ENCODE results near the gene SFT2D3.

The SFT2D3 gene

GRCh38 chr2:127722807-127723206 is 21.5 kb downstream of the SFT2D3 start:
- Histone ChIP-seq H3K27ac (ENCODE audit: insufficient read depth, low read length, poor library complexity, severe bottlenecking) (no peak overlapping the region), H3K36me3 (ENCODE audit: control insufficient read depth, insufficient read depth, low read length) (peaks cover 50% of the 10 kb centered on the region), H3K27me3 (replicated peaks; ENCODE audit: control insufficient read depth, insufficient read depth, low read length, poor library complexity, severe bottlenecking) (no peaks in the 10 kb centered on the region), H3K9me3 (ENCODE audit: control insufficient read depth, low read length) (no peaks in the 10 kb centered on the region), H3K4me3 (ENCODE audit: insufficient read depth, low read depth, low read length, poor library complexity, severe bottlenecking) (no peak overlapping the region), H3K4me1 (ENCODE audit: control insufficient read depth, insufficient read depth, low read length, poor library complexity, severe bottlenecking) (no peaks in the 10 kb centered on the region)
- DNase-seq, result no peak

GRCh38 chr2:127726158-127726880 is 25.0 kb downstream of the SFT2D3 start:
- Histone ChIP-seq H3K36me3 (ENCODE audit: control insufficient read depth, insufficient read depth, low read length) (peaks cover 19% of the 10 kb centered on the region), H3K4me1 (ENCODE audit: control insufficient read depth, insufficient read depth, low read length, poor library complexity, severe bottlenecking) (no peaks in the 10 kb centered on the region), H3K27ac (ENCODE audit: insufficient read depth, low read length, poor library complexity, severe bottlenecking) (no peak overlapping the region), H3K4me3 (ENCODE audit: insufficient read depth, low read depth, low read length, poor library complexity, severe bottlenecking) (no peak overlapping the region), H3K27me3 (replicated peaks; ENCODE audit: control insufficient read depth, insufficient read depth, low read length, poor library complexity, severe bottlenecking) (no peaks in the 10 kb centered on the region), H3K9me3 (ENCODE audit: control insufficient read depth, low read length) (no peaks in the 10 kb centered on the region)
- no peak for DNase-seq

- H3K27ac ChIP-seq (ENCODE audit: insufficient read depth, low read length, poor library complexity, severe bottlenecking), result no peak overlapping the region
These were observed 32.0 kb downstream of the SFT2D3 start for GRCh38 chr2:127733113-127733815.

GRCh38 chr2:127733816-127734537 is 32.7 kb downstream of the SFT2D3 start:
- no peaks in the 10 kb centered on the region for H3K9me3 ChIP-seq (ENCODE audit: control insufficient read depth, low read length)
- H3K27me3 ChIP-seq (replicated peaks; ENCODE audit: control insufficient read depth, insufficient read depth, low read length, poor library complexity, severe bottlenecking), result no peaks in the 10 kb centered on the region
- H3K4me1 ChIP-seq (ENCODE audit: control insufficient read depth, insufficient read depth, low read length, poor library complexity, severe bottlenecking), result no peaks in the 10 kb centered on the region
- H3K4me3 ChIP-seq (ENCODE audit: insufficient read depth, low read depth, low read length, poor library complexity, severe bottlenecking), result no peak overlapping the region
- no peak overlapping the region for H3K27ac ChIP-seq (ENCODE audit: insufficient read depth, low read length, poor library complexity, severe bottlenecking)
- no peak for DNase-seq
- no peaks in the 10 kb centered on the region for H3K36me3 ChIP-seq (ENCODE audit: control insufficient read depth, insufficient read depth, low read length)

More at GRCh38 chr2:127733113-127733815, 32.0 kb downstream of the SFT2D3 start:
- no peaks in the 10 kb centered on the region for H3K27me3 ChIP-seq (replicated peaks; ENCODE audit: control insufficient read depth, insufficient read depth, low read length, poor library complexity, severe bottlenecking)
- no peaks in the 10 kb centered on the region for H3K36me3 ChIP-seq (ENCODE audit: control insufficient read depth, insufficient read depth, low read length)
- H3K4me1 ChIP-seq (ENCODE audit: control insufficient read depth, insufficient read depth, low read length, poor library complexity, severe bottlenecking), result no peaks in the 10 kb centered on the region
- DNase-seq, result no peak
- no peak overlapping the region for H3K4me3 ChIP-seq (ENCODE audit: insufficient read depth, low read depth, low read length, poor library complexity, severe bottlenecking)
- H3K9me3 ChIP-seq (ENCODE audit: control insufficient read depth, low read length), result no peaks in the 10 kb centered on the region

GRCh38 chr2:127735044-127735443 is 33.7 kb downstream of the SFT2D3 start:
- H3K4me3 ChIP-seq (ENCODE audit: insufficient read depth, low read depth, low read length, poor library complexity, severe bottlenecking), result no peak overlapping the region

GRCh38 chr2:127735537-127736399 is 34.5 kb downstream of the SFT2D3 start:
- Histone ChIP-seq H3K27ac (ENCODE audit: insufficient read depth, low read length, poor library complexity, severe bottlenecking) (no peak overlapping the region), H3K4me3 (ENCODE audit: insufficient read depth, low read depth, low read length, poor library complexity, severe bottlenecking) (no peak overlapping the region), H3K9me3 (ENCODE audit: control insufficient read depth, low read length) (no peaks in the 10 kb centered on the region), H3K36me3 (ENCODE audit: control insufficient read depth, insufficient read depth, low read length) (no peaks in the 10 kb centered on the region), H3K4me1 (ENCODE audit: control insufficient read depth, insufficient read depth, low read length, poor library complexity, severe bottlenecking) (no peaks in the 10 kb centered on the region), H3K27me3 (replicated peaks; ENCODE audit: control insufficient read depth, insufficient read depth, low read length, poor library complexity, severe bottlenecking) (no peaks in the 10 kb centered on the region)
- no peak for DNase-seq

More at GRCh38 chr2:127735044-127735443, 33.7 kb downstream of the SFT2D3 start:
- no peaks in the 10 kb centered on the region for H3K36me3 ChIP-seq (ENCODE audit: control insufficient read depth, insufficient read depth, low read length)
- no peak for DNase-seq
- no peaks in the 10 kb centered on the region for H3K9me3 ChIP-seq (ENCODE audit: control insufficient read depth, low read length)
- no peak overlapping the region for H3K27ac ChIP-seq (ENCODE audit: insufficient read depth, low read length, poor library complexity, severe bottlenecking)
- no peaks in the 10 kb centered on the region for H3K27me3 ChIP-seq (replicated peaks; ENCODE audit: control insufficient read depth, insufficient read depth, low read length, poor library complexity, severe bottlenecking)
- H3K4me1 ChIP-seq (ENCODE audit: control insufficient read depth, insufficient read depth, low read length, poor library complexity, severe bottlenecking), result no peaks in the 10 kb centered on the region

- H3K27ac ChIP-seq (ENCODE audit: insufficient read depth, low read length, poor library complexity, severe bottlenecking), result no peak overlapping the region
- H3K4me3 ChIP-seq (ENCODE audit: insufficient read depth, low read depth, low read length, poor library complexity, severe bottlenecking), result no peak overlapping the region
- no peaks in the 10 kb centered on the region for H3K36me3 ChIP-seq (ENCODE audit: control insufficient read depth, insufficient read depth, low read length)
- no peaks in the 10 kb centered on the region for H3K27me3 ChIP-seq (replicated peaks; ENCODE audit: control insufficient read depth, insufficient read depth, low read length, poor library complexity, severe bottlenecking)
- no peak for DNase-seq
- no peaks in the 10 kb centered on the region for H3K9me3 ChIP-seq (ENCODE audit: control insufficient read depth, low read length)
- H3K4me1 ChIP-seq (ENCODE audit: control insufficient read depth, insufficient read depth, low read length, poor library complexity, severe bottlenecking), result no peaks in the 10 kb centered on the region
These were observed 36.6 kb downstream of the SFT2D3 start for GRCh38 chr2:127737892-127738291.

GRCh38 chr2:127739800-127740199 is 38.5 kb downstream of the SFT2D3 start:
- Histone ChIP-seq H3K4me1 (ENCODE audit: control insufficient read depth, insufficient read depth, low read length, poor library complexity, severe bottlenecking) (no peaks in the 10 kb centered on the region), H3K4me3 (ENCODE audit: insufficient read depth, low read depth, low read length, poor library complexity, severe bottlenecking) (no peak overlapping the region), H3K9me3 (ENCODE audit: control insufficient read depth, low read length) (no peaks in the 10 kb centered on the region), H3K27me3 (replicated peaks; ENCODE audit: control insufficient read depth, insufficient read depth, low read length, poor library complexity, severe bottlenecking) (no peaks in the 10 kb centered on the region), H3K27ac (ENCODE audit: insufficient read depth, low read length, poor library complexity, severe bottlenecking) (no peak overlapping the region), H3K36me3 (ENCODE audit: control insufficient read depth, insufficient read depth, low read length) (no peaks in the 10 kb centered on the region)
- no peak for DNase-seq

GRCh38 chr2:127740665-127741288 is 39.5 kb downstream of the SFT2D3 start:
- Histone ChIP-seq H3K9me3 (ENCODE audit: control insufficient read depth, low read length) (no peaks in the 10 kb centered on the region), H3K4me3 (ENCODE audit: insufficient read depth, low read depth, low read length, poor library complexity, severe bottlenecking) (no peak overlapping the region), H3K27ac (ENCODE audit: insufficient read depth, low read length, poor library complexity, severe bottlenecking) (no peak overlapping the region), H3K27me3 (replicated peaks; ENCODE audit: control insufficient read depth, insufficient read depth, low read length, poor library complexity, severe bottlenecking) (no peaks in the 10 kb centered on the region), H3K4me1 (ENCODE audit: control insufficient read depth, insufficient read depth, low read length, poor library complexity, severe bottlenecking) (no peaks in the 10 kb centered on the region), H3K36me3 (ENCODE audit: control insufficient read depth, insufficient read depth, low read length) (no peaks in the 10 kb centered on the region)
- DNase-seq, result no peak

Data from effector memory CD4-positive, alpha-beta T cell (primary cell).